ENCODE measurements around the gene PRSS12.

- TF ChIP-seq EZH2 (IDR thresholded peaks at IDR 0.05; ENCODE audit: insufficient read depth, poor library complexity, severe bottlenecking) (no peak), EZH2phosphoT487 (IDR thresholded peaks at IDR 0.05; ENCODE audit: insufficient read depth, low read depth) (no peak)
Measured at GRCh38 chr4:118346495-118346894, 6.3 kb downstream of the PRSS12 start.
